Erythroblast (primary cell): ENCODE data around the gene RBM19.

Source experiments
- DNase-seq, 2 experiments: peaks; one replicate each; lab custom pipeline; 2025; lab: John Stamatoyannopoulos, UW
- GATA1 ChIP-seq: IDR thresholded peaks from 2 replicates; pipeline ENCODE4 v1.6.1; 2011; ENCODE audit warnings: low read depth, mild to moderate bottlenecking, control low read depth, low read length, moderate library complexity
- POLR2A ChIP-seq: IDR thresholded peaks from 2 replicates; pipeline ENCODE4 v1.6.1; 2011; ENCODE audit warnings: mild to moderate bottlenecking, low read length

Gene RBM19

DNA sequence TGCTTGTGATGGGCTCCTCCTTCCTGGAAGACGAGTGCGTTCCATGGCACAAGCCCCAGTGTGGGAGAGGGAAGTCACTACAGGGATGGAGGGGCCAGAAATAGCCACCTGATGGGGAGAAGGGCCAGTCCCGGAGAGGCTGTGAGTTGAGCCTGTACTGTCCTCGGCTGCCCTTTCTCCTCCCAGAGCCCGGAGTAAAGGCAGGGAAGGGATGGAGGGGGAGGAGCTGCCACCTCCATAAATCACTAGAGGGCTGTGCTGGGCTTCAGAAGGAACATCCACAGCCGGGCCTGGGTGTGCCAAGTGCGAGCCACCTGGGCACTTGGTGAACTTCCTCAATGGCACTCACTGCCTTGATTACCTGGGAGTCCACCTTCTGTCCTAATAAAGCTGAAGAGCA, 110.1 kb downstream of the RBM19 start:
- DNase-seq, result no peak
- TF ChIP-seq POLR2A (no peak), GATA1 (no peak)

- no peak for TF ChIP-seq POLR2A
- DNase-seq, result no peak
These were observed 111.6 kb downstream of the RBM19 start for GRCh38 chr12:113854385-113855142.

DNA sequence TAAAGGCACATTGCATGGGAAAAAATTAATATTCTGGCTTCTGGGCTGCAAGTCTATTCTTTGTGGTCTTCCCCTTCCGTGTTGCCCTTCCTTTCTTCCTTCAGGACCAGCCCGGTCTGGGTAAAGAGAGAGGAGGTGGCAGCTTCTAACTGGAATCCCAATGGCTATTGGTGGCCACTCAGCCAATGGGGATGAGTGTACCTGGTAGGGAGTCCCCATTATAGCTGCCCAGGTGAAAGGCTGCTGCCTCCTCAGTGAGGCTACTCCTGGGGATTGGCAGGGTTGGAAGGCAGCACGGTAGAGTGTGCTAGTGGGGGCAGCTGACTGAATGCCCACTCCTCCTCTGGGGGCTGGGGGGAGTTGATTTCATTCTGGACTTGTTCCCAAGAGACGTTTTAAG, 112.6 kb downstream of the RBM19 start:
- TF ChIP-seq GATA1, result no peak
- TF ChIP-seq POLR2A, result no peak
- DNase-seq, result no peak

DNA sequence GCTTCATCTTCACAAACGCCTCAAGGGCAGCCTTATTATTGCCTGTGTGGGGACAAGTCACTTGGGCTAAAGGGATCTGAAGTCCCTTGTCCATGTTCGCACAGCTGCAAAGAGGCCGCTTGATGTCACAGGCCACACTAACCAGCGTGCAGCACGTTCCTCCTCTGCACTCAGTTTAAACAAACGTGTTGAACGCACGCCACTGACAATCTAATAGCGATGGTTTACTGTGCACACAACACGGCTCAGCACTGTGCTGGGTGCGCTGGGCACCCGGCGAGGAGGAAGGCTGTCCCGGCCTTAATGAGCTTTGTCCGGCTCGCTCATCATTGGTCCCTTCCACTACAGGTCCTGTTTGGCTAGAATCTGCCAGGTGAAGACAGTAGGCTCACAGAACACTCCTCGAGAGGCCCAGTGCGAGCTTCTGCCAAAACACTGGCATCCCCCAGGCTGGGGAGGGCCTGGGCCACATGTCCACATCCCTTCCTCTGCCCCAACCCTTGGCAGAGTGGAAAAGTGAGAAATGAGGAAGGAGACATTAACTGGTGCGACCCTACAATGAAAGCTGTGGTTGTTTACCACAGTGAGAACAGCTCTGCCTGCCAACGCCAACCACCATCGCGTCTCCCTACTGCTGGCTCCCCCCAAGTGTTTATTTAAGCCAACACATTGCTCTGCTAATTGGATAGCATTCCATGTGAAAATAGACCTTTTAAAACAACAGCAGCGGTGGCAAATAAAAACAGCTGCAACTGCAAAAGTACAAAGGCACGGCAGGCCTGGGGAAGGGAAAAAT, 113.2 kb downstream of the RBM19 start:
- TF ChIP-seq GATA1, result no peak
- TF ChIP-seq POLR2A, result no peak

GRCh38 chr12:113852264-113852663, 113.9 kb downstream of the RBM19 start:
- DNase-seq, result no peak
- TF ChIP-seq GATA1 (no peak), POLR2A (no peak)

More for the DNA sequence above, 113.2 kb downstream of the RBM19 start:
- DNase-seq, result no peak

DNA sequence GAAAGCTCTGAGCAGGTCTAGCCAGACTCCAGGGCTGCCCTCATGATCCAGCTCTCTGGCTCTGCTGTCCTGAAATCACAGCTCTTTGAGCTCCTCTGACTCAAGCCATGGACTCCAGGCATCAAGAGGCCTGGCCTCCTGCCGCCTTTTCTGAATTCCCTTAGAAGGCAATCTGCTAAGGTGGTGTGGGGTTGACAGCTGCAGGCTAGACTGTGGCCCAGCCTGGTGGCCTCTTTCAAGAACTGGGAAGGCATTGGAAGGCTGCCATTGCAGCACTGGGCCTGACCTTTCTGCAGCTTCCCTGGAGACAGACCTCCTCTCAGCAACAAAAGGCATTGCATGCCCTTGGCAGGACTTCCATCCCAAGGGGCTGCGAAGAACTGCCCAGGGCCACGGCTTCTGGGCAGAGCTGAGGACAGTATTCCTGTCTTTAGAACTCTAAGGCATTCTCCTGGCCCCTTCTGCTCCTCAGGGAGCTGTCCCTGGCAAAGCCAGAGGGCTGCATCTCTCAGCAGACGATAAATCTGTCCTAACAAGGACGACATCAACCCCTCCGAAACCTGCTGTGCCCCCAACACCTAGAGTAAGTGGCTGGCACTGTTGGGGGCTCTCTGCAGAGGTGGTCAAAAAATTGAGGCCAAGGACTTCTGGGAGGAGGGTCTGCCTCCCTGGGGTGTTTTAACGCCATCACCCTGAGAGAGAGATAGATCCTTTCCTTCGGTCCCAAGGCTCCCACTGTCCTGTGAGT, 115.6 kb downstream of the RBM19 start:
- TF ChIP-seq GATA1, result no peak
- TF ChIP-seq POLR2A, result no peak
- DNase-seq, result no peak

DNA sequence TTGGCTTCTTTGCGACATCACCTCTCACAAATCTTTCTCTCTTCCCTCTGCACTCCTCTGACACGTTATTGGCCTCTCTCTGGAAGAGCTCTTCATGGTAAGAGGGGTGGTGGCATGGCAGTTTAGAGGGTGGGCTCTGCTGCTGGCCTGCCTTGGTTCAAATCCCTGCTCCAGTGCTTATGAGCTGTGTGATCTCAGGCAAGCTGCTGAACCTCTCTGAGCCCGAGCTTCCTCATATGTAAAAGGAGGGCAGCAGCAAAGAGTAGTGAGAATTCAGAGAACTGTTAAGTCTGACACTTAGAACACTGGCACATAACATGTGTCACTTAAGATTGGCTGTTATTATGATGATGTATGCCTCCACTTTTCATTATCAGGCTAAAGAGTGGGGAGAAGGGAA, 118.3 kb downstream of the RBM19 start:
- DNase-seq, result no peak
- TF ChIP-seq POLR2A (no peak), GATA1 (no peak)

- DNase-seq, result no peak
- no peak for TF ChIP-seq GATA1
- TF ChIP-seq POLR2A, result no peak
These were observed 119.0 kb downstream of the RBM19 start for GRCh38 chr12:113846883-113847755.

- DNase-seq, result peak; percentile 11 to 12
- no peak for TF ChIP-seq GATA1
- TF ChIP-seq POLR2A, result no peak
These were observed 120.0 kb downstream of the RBM19 start for GRCh38 chr12:113845900-113846674.

DNA sequence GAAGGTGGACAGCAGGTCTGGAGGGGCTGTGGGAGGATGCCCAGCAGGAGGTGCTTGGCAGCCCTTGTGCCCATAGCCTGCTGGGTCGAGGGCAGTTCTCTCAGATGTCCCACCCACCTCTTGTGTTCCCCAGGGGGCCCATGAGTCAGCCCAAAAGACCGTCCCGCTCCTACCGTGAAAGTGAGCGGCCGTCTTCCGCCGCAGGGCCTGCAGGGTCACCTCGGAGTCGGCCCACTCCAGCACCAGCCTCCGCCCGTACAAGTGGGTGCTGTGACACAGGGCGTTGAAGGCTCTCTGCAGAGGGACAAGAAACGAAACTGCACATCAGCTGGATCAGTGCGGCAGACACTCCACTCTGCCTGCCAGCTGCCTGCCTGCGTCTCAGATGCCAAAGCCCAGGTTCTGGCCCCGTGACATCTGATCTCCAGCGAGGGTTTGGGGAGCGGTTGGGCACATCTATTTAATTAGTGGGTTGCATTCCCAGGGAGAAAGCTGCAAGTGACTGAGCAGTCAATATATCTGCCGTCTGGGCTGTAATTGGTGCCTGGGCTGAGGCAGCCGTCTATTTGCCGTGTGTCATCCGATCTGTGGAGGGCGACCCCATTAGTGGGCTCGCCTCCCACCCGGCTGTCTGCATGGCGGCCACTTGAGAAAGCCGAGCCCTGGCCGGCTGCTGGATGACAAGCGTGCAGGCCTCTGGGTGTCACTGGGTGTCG, 121.5 kb downstream of the RBM19 start:
- no peak for DNase-seq
- TF ChIP-seq GATA1 (no peak), POLR2A (no peak)

- DNase-seq, result no peak
- TF ChIP-seq POLR2A, result no peak
- TF ChIP-seq GATA1, result no peak
These were observed 123.4 kb downstream of the RBM19 start for GRCh38 chr12:113842699-113843098.

DNA sequence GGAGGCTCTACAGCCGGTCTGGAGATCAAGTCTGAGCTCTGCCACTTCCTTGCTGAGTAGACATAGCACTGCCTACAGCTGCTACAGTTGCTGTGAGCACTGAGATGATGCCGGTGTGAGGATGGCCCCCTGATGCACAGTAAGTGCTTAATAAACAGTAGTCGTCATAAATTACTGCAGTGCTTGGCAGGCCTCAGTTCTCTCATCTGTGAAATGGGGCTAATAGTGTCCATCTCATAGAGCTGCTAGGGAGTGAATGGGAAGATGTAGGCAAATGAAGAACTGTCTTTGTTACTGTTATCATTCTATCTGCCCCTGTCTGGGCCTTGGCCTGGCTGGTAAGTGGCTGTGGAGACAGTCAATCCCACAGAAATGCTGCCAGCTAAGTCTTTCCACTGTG, 124.3 kb downstream of the RBM19 start:
- TF ChIP-seq GATA1 (no peak), POLR2A (no peak)
- DNase-seq, result no peak
